ENCODE data around the gene PTPRH.
"Not testable (repeated sequence)": the region's sequence is repeated elsewhere in the genome, so short reads cannot be mapped to it uniquely, and the experiment has no call there.

The PTPRH gene

GRCh38 chr19:55227241-55228014, 18.1 kb upstream of the PTPRH start:
- DNase-seq (ENCODE audit: low read depth in 1 of 2, low spot score in 1 of 2): no peak

GRCh38 chr19:55226788-55227187, 17.5 kb upstream of the PTPRH start:
- no peak for DNase-seq (ENCODE audit: low read depth in 1 of 2, low spot score in 1 of 2)

GRCh38 chr19:55226273-55226672, 17.0 kb upstream of the PTPRH start:
- no peak for DNase-seq (ENCODE audit: low read depth in 1 of 2, low spot score in 1 of 2)

- DNase-seq (ENCODE audit: low read depth in 1 of 2, low spot score in 1 of 2): no peak
Observed at GRCh38 chr19:55225415-55225958, 16.2 kb upstream of the PTPRH start.

- DNase-seq (ENCODE audit: low read depth in 1 of 2, low spot score in 1 of 2): not testable (repeated sequence)
Observed at GRCh38 chr19:55224679-55225414, 15.5 kb upstream of the PTPRH start.

GRCh38 chr19:55224038-55224665, 14.9 kb upstream of the PTPRH start:
- no peak for DNase-seq (ENCODE audit: low read depth in 1 of 2, low spot score in 1 of 2)

GRCh38 chr19:55223291-55224037, 14.2 kb upstream of the PTPRH start:
- DNase-seq (ENCODE audit: low read depth in 1 of 2, low spot score in 1 of 2): no peak

GRCh38 chr19:55220525-55220924, 11.2 kb upstream of the PTPRH start:
- DNase-seq (ENCODE audit: low read depth in 1 of 2, low spot score in 1 of 2): no peak

GRCh38 chr19:55216461-55217198, 7.3 kb upstream of the PTPRH start:
- peak in 1 of 2 donors; percentile 26 for DNase-seq (ENCODE audit: low read depth in 1 of 2, low spot score in 1 of 2)

- DNase-seq (ENCODE audit: low read depth in 1 of 2, low spot score in 1 of 2): no peak
Observed at GRCh38 chr19:55213547-55213946, 4.2 kb upstream of the PTPRH start.

- no peak for DNase-seq (ENCODE audit: low read depth in 1 of 2, low spot score in 1 of 2)
Observed at GRCh38 chr19:55212447-55212846, 3.1 kb upstream of the PTPRH start.

GRCh38 chr19:55209693-55210472, 582 bp upstream of the PTPRH start:
- no peak for DNase-seq (ENCODE audit: low read depth in 1 of 2, low spot score in 1 of 2)

GRCh38 chr19:55206664-55207500, 2.4 kb downstream of the PTPRH start:
- peak in 1 of 2 donors; percentile 32 for DNase-seq (ENCODE audit: low read depth in 1 of 2, low spot score in 1 of 2)

GRCh38 chr19:55202199-55202598, 7.1 kb downstream of the PTPRH start:
- DNase-seq (ENCODE audit: low read depth in 1 of 2, low spot score in 1 of 2): not testable (repeated sequence)

GRCh38 chr19:55199620-55200204, 9.6 kb downstream of the PTPRH start:
- no peak for DNase-seq (ENCODE audit: low read depth in 1 of 2, low spot score in 1 of 2)

GRCh38 chr19:55198651-55199050, 10.7 kb downstream of the PTPRH start:
- no peak for DNase-seq (ENCODE audit: low read depth in 1 of 2, low spot score in 1 of 2)

- no peak for DNase-seq (ENCODE audit: low read depth in 1 of 2, low spot score in 1 of 2)
Observed at GRCh38 chr19:55197528-55197927, 11.8 kb downstream of the PTPRH start.

- DNase-seq (ENCODE audit: low read depth in 1 of 2, low spot score in 1 of 2): no peak
Observed at GRCh38 chr19:55196803-55197202, 12.5 kb downstream of the PTPRH start.
